AG10803 (cell line): Measurements from ENCODE around the gene GALP.

Experiments used
- DNase-seq: peaks from one replicate; pipeline ENCODE4 v3.0.0; 2010; ENCODE audit warnings: low read depth
- H3K4me3 ChIP-seq: 2 replicates; pipeline ENCODE4 v1.5.1; 2011; ENCODE audit warnings: mild to moderate bottlenecking, low read length, control low read depth
- TF ChIP-seq, protein P1 (sequence below): conservative IDR thresholded peaks from 2 replicates; pipeline ENCODE4 v1.5.1; 2011; ENCODE audit warnings: mild to moderate bottlenecking, low read length, control low read depth, inconsistent platforms

Gene GALP

GRCh38 chr19:56136362-56136761, 39.4 kb upstream of the GALP start:
- no peak overlapping the region for H3K4me3 ChIP-seq
- TF ChIP-seq, protein P1, sequence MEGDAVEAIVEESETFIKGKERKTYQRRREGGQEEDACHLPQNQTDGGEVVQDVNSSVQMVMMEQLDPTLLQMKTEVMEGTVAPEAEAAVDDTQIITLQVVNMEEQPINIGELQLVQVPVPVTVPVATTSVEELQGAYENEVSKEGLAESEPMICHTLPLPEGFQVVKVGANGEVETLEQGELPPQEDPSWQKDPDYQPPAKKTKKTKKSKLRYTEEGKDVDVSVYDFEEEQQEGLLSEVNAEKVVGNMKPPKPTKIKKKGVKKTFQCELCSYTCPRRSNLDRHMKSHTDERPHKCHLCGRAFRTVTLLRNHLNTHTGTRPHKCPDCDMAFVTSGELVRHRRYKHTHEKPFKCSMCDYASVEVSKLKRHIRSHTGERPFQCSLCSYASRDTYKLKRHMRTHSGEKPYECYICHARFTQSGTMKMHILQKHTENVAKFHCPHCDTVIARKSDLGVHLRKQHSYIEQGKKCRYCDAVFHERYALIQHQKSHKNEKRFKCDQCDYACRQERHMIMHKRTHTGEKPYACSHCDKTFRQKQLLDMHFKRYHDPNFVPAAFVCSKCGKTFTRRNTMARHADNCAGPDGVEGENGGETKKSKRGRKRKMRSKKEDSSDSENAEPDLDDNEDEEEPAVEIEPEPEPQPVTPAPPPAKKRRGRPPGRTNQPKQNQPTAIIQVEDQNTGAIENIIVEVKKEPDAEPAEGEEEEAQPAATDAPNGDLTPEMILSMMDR, result no peak
- no peak for DNase-seq

GRCh38 chr19:56137405-56137804, 38.4 kb upstream of the GALP start:
- no peak overlapping the region for H3K4me3 ChIP-seq
- DNase-seq, result no peak
- TF ChIP-seq, protein P1, result no peak

DNA sequence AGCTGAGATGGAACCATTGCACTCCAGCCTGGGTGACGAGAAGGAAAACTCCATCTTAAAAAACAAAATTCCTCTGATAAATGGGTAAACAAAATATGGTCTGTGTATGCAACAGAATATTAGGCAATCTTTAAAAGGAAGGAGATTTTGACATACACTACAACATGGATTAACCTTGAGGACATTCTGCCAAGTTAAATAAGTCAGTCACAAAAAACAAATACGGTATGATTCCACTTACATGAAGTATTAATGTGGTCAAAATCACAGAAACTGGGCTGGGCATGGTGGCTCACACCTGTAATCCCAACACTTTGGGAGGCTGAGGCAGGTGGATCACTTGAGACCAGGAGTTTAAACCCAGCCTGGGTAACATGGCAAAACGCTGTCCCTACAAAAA, 37.7 kb upstream of the GALP start:
- DNase-seq, result no peak
- TF ChIP-seq, protein P1, result no peak
- H3K4me3 ChIP-seq, result no peak overlapping the region

DNA sequence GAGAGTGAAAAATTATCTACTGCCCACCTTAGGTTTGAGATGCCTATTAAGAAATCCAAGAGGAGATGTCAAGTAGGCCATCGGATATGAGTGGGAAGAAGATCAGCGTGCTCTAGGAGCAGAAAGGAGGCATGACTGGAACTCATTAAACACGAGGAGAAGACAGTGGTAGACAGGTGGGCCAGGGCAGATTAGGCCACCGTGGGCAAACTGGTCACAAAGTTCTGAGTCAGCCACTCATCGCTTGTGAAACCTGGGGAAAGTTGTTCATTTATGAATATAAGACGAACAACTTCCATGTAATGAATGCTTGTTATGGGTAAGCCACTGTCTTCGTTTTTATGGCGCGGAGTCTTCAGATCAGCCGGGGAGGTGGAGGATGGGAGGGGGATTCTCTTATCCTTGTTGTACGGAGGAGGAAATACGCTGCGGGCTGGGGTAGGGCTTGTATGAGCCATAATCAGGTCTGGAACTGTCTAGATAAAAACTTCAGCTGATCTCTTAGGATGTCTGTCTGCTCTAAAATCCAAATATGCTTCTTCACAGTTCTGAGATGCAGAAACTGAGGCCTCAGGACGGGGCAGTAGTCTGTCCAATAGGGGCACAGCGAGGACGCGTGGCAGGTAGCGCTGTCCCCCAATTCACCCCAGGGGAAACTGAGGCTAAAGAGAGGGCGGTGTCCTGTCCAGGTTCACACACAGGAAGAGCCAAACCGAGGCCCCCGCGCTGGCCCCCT, 35.8 kb upstream of the GALP start:
- peak overlapping the region; percentile 73 for H3K4me3 ChIP-seq
- TF ChIP-seq, protein P1, result no peak; the same call in 1 of the 2 replicates
- DNase-seq, result no peak

DNA sequence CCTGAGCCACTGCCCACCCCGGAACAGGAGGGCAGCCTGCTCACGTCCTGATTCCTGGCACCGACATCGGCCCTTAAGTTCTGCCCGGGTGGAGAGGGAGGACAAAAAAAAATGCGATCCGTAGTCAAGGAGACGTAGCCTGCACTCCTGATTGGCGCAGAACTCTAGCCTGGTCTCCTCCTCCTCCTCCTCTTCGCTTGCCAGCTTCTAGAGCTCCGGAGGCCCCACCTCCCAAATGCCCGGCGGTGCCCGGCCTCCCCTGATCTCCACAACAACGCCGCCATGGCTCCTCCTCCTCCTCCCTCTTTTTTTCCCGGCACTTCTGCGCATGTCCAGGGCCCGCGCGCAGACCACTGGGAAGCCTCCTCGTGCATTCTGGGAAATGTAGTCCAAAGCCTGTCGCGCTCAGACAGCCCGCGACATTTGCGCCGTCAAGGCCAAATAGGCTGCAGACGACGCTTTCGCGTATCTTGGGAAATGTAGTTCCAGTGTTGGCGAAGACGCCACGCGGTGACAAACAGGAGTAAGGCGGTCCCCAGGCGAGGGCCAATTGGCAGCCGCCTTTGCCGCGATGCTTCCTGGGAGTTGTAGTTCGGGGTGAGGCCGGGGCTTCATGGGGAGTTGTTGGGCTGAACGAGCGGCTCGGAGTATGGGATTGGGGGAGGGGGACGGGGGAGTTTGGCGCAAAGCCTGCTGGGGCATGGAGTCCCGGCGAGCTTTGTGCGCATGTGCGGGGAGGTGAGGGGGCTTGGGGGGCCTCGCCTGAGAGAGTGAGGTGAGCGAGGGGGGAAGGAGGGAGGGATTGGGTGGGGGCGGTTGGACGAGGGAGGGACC, 35.0 kb upstream of the GALP start, which contains the start of gene ZNF444:
Gene ZNF444, plus strand, starts transcription at position 705 of the 834 bp plus-strand sequence. CDS start 5,625 bp downstream, outside the sequence.
- H3K4me3 ChIP-seq, result peak within 1 kb of the TSS; percentile 73
- peak; percentile 100 for DNase-seq
- TF ChIP-seq, protein P1, result no peak

DNA sequence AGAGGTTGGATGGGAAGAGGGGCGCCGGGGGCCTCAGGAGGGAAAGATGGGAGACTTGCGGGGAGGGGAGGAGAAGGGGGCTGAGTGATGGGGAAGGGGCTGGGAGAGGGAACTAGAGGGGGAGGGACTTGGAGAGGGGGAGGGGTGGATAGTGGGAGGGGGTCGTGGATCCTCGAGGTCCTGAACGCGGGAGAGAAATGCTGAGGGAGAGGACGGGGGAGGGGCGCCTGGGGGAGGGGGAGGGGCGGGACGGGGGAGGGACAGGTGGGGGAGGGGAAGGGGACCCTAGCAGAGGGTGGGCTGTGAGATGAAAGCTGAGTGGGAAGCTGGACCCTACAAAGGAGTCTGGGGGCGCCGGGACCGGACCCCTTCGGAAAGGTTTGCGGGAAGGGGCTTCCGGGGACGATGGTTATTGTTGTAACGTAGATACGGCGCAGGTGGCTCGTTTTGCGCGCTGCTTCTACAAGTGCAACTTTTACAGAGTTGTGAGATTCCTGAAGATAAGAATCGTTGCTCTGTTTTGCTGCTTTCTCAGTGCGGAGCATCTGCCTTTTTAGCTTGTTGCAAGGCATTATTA, 34.3 kb upstream of the GALP start:
- H3K4me3 ChIP-seq, result peak overlapping the region; percentile 73
- no peak for DNase-seq
- TF ChIP-seq, protein P1, result no peak
